Measurements from ENCODE around the gene PTPN13.

GRCh38 chr4:86835677-86836076 is 241.6 kb downstream of the PTPN13 start:
- no peak for TF ChIP-seq POLR2A (IDR thresholded peaks at IDR 0.05)
- TF ChIP-seq CTCF (IDR thresholded peaks at IDR 0.05) = no peak
- no peak for TF ChIP-seq POLR2AphosphoS5 (IDR thresholded peaks at IDR 0.05)
